Renal cortex interstitium (tissue), 3 donors: ENCODE results near the gene CYB5R2. TPM values are rescaled to one million over a fixed set of nuclear protein-coding genes. Genes with fewer than 3 reads are reported as not detected.

Source experiments
- polyA plus RNA-seq, 3 donors: library from polyadenylated mRNA; unstranded; fragments of 120-200 nt; gene quantifications; one replicate each; pipeline ENCODE4 v1.2.1, GENCODE V29; 2013; ENCODE audit not compliant: insufficient read length in 3 of 3

The CYB5R2 gene
- polyA plus RNA-seq, 3 donors, result 26.4 to 28.8 (median 27.3) TPM

Other genes starting within 250 kb of the CYB5R2 start
- gene OLFML1, start 188.0 kb downstream of the CYB5R2 start, polyA plus RNA-seq, result 10 to 100 TPM; 30.7 to 41.3 (median 39.1) TPM
- 10 to 100 TPM; 48.4 to 56.9 (median 56.9) TPM for gene PPFIBP2, start 159.5 kb downstream of the CYB5R2 start, polyA plus RNA-seq
- gene OVCH2, start 33.0 kb upstream of the CYB5R2 start, polyA plus RNA-seq, result 1 to 10 TPM; 2.1 to 6.2 (median 3.5) TPM
- gene OR5P2, start 123.4 kb upstream of the CYB5R2 start, polyA plus RNA-seq, result not detected
- not detected for gene OR5P3, start 157.3 kb upstream of the CYB5R2 start, polyA plus RNA-seq